K562 (cell line): ENCODE results near the gene EVI5.

Experiments used
- NFYB ChIP-seq: IDR thresholded peaks from 2 replicates; pipeline ENCODE4 v1.6.1; 2011; ENCODE audit warnings: mild to moderate bottlenecking, moderate library complexity; ENCODE audit not compliant: insufficient read length; ENCODE audit errors: extremely low read depth
- POLR2AphosphoS5 ChIP-seq: IDR thresholded peaks from 2 replicates; pipeline ENCODE4 v1.6.1; 2011; ENCODE audit warnings: mild to moderate bottlenecking, low read depth, low read length, moderate library complexity; ENCODE audit not compliant: control insufficient read depth, insufficient read depth
- SRSF9 ChIP-seq: fragments of 200-400 bp; formaldehyde crosslinking; IDR thresholded peaks from 2 replicates; pipeline ENCODE4 v1.6.1; 2017; ENCODE audit warnings: low read depth, low read length, borderline replicate concordance
- ZC3H4 ChIP-seq: sonication (generic); formaldehyde crosslinking; IDR thresholded peaks from 2 replicates; pipeline ENCODE4 v1.9.0; 2021; ENCODE audit warnings: missing genetic modification reagents, borderline replicate concordance
- TF ChIP-seq, protein P1 (sequence below): fragments of 450-650 bp; formaldehyde crosslinking; IDR thresholded peaks from 2 replicates; pipeline ENCODE4 v1.4.0; 2022; ENCODE audit warnings: mild to moderate bottlenecking, moderate library complexity
- TF ChIP-seq, protein P2 (sequence below): fragments of 250-450 bp; sonication (Bioruptor Pico); IDR thresholded peaks from 2 replicates; pipeline ENCODE4 v1.8.0; 2022; ENCODE audit warnings: inconsistent platforms, mild to moderate bottlenecking, moderate library complexity, borderline replicate concordance

DNA sequence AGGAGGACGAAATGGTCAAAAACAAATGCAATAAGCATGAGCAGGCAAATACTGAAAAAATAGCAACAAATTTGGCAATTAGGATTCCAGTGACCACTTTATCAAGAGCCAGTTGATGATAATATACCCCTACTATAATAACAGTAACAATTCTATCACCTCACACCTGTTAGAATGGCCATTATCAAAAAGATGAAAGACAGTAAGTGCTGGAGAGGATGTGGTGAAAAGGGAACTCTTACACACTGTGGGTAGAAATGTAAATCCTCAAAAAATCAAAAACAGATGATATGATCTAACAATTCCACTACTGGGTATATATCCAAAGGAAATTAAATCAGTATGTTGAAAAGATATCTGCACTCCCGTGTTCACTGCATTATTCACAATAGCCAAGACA, 183.9 kb downstream of the EVI5 start:
- TF ChIP-seq, protein P1, sequence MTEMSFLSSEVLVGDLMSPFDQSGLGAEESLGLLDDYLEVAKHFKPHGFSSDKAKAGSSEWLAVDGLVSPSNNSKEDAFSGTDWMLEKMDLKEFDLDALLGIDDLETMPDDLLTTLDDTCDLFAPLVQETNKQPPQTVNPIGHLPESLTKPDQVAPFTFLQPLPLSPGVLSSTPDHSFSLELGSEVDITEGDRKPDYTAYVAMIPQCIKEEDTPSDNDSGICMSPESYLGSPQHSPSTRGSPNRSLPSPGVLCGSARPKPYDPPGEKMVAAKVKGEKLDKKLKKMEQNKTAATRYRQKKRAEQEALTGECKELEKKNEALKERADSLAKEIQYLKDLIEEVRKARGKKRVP (CRISPR knock-in tag): no peak
- no peak for TF ChIP-seq NFYB
- no peak for TF ChIP-seq SRSF9
- TF ChIP-seq ZC3H4 (CRISPR knock-in tag): no peak
- TF ChIP-seq, protein P2, sequence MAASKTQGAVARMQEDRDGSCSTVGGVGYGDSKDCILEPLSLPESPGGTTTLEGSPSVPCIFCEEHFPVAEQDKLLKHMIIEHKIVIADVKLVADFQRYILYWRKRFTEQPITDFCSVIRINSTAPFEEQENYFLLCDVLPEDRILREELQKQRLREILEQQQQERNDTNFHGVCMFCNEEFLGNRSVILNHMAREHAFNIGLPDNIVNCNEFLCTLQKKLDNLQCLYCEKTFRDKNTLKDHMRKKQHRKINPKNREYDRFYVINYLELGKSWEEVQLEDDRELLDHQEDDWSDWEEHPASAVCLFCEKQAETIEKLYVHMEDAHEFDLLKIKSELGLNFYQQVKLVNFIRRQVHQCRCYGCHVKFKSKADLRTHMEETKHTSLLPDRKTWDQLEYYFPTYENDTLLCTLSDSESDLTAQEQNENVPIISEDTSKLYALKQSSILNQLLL (CRISPR knock-in tag): no peak
- TF ChIP-seq POLR2AphosphoS5: no peak
